Heart left ventricle (tissue), 13 donors: Measurements from ENCODE around the gene ZNF571.

ENCODE experiments used
- CTCF ChIP-seq, 12 donors: fragments of 200-600 bp; sonication (generic) in 4 of 12; IDR thresholded peaks; one replicate each; pipeline versions ENCODE4 v1.5.0 to v1.8.0; 2018 to 2022; ENCODE audit warnings: antibody characterized with exemption in 12 of 12, mild to moderate bottlenecking in 5 of 12
- POLR2A ChIP-seq, 2 donors: fragments of 450-650 bp; IDR thresholded peaks; one replicate each; pipeline ENCODE4 v1.6.1; 2017; ENCODE audit warnings: antibody characterized with exemption in 2 of 2, mild to moderate bottlenecking in 2 of 2, moderate library complexity in 2 of 2
- donor health status: ischemic (EF 13 %, LVEDD 7.1; RV severe dilation, severe dysfunction).
- donor health status: DM: no; HTN: yes; CAD: no.
- donor health status: DM: no; HTN: no; CAD: no.
- donor health status: ischemic (EF 25% LVEDD 6.9; RV normal size, moderate dysfunction).
- donor health status: ischemic (EF 25% LVEDD 5.7; RV mildly dilated, moderate dysfunction).
- donor health status: ischemic (EF 35%, LVEDD 5.7; RV mildly dilated, moderate dysfunction).
- donor health status: nonischemic (EF 11% LVEDD 7.7; RV severe dilation, severe dysfunction).
- donor health status: DM: yes; HTN: yes; CAD: no.
- donor health status: PGD.
- donor health status: ischemic (EF 29% LVEDD 5.4; RV normal size, mild dysfunction).
- donor health status: nonischemic (EF 23%, LVEDD 6.1; RV moderate dilation, normal function).

DNA sequence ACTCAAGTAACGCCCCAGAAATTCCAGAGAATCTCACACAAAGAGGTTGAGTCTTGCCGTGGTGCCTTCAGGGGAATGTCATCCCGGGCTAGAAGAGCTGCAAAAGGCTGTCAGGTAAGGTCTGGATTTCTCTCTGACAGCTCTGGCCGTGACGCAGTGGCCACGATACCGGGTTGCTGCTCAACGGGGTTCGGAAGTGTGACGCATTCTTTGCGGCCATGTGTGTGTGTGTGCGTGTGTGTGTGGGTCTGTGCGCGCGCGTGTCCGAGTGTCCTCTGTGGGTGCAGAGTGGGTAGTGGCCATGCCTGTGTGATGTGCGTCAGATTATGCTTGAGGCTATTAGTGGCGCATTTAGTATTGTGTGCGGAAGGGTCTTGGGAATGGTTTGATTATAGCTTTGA, 390 bp upstream of the ZNF571 start:
- TF ChIP-seq CTCF (IDR thresholded peaks at IDR 0.05) (no peak), POLR2A (IDR thresholded peaks at IDR 0.05) (no peak)
